IMR-90 (cell line): Measurements from ENCODE around the gene SNX25. TPM values are rescaled to one million over a fixed set of nuclear protein-coding genes. Genes with fewer than 3 reads are reported as not detected.
A peak's percentile ranks its signal among the peaks of the same experiment; 100 is the strongest.

Experiments used
- ATAC-seq: fragments of 200-7000 bp; cut with Tn5 transposase; 2 replicates; pipeline ENCODE4 v1.9.1; 2020; ENCODE audit warnings: low read depth, mild to moderate bottlenecking, moderate library complexity
- BruUV-seq: library from RNA; stranded (reverse); fragments of 400-500 nt; replicated peaks from 2 replicates; lab custom pipeline; 2021; lab: Mats Ljungman, UMichigan
- CTCF ChIA-PET: fragments of 300-600 bp; formaldehyde crosslinking; extraction: SDS; loops from one replicate; lab custom pipeline; 2021; ENCODE audit warnings: antibody characterized with exemption; lab: Yijun Ruan, JAX
- POLR2A ChIA-PET: fragments of 300-600 bp; sonication (Branson Sonifier 250); formaldehyde crosslinking; loops from one replicate; lab custom pipeline; 2022; ENCODE audit warnings: antibody characterized with exemption; ENCODE audit not compliant: unreplicated experiment; lab: Charles Lee
- DNase-seq: peaks from one replicate; pipeline ENCODE4 v3.0.0; 2013
- H2AFZ ChIP-seq: replicated peaks from 2 replicates; pipeline ENCODE3; 2013; ENCODE audit warnings: low read length, mild to moderate bottlenecking; ENCODE audit not compliant: poor library complexity
- H2AK5ac ChIP-seq: 2 replicates; pipeline ENCODE4 v1.6.1; 2013; ENCODE audit warnings: low read depth, low read length, inconsistent platforms
- H2AK9ac ChIP-seq: replicated peaks from 2 replicates; pipeline ENCODE3; 2013; ENCODE audit warnings: mild to moderate bottlenecking, low read depth, low read length, moderate library complexity; ENCODE audit not compliant: poor library complexity
- H2BK120ac ChIP-seq: 2 replicates; pipeline ENCODE4 v1.6.1; 2013; ENCODE audit warnings: low read depth, low read length, inconsistent platforms
- H2BK15ac ChIP-seq: 3 replicates; pipeline ENCODE4 v1.6.1; 2013; ENCODE audit warnings: low read depth, low read length, inconsistent platforms
- H2BK20ac ChIP-seq: 2 replicates; pipeline ENCODE4 v1.6.1; 2013; ENCODE audit warnings: low read depth, mild to moderate bottlenecking, inconsistent platforms, low read length, moderate library complexity
- H2BK5ac ChIP-seq: 2 replicates; pipeline ENCODE4 v1.6.1; 2013; ENCODE audit warnings: mild to moderate bottlenecking, low read depth, low read length, inconsistent platforms; ENCODE audit not compliant: poor library complexity, severe bottlenecking
- H3K14ac ChIP-seq: replicated peaks from 2 replicates; pipeline ENCODE4 v1.6.1; 2013; ENCODE audit warnings: low read depth, low read length, inconsistent platforms
- H3K18ac ChIP-seq: 2 replicates; pipeline ENCODE4 v1.6.1; 2013; ENCODE audit warnings: low read depth, low read length, control low read depth
- H3K23ac ChIP-seq: 2 replicates; pipeline ENCODE4 v1.6.1; 2013; ENCODE audit warnings: low read depth, low read length, inconsistent platforms
- H3K27ac ChIP-seq: 2 replicates; pipeline ENCODE4 v1.5.1; 2013; ENCODE audit warnings: mild to moderate bottlenecking, control low read depth, low read length; ENCODE audit not compliant: insufficient read depth
- H3K27me3 ChIP-seq: 2 replicates; pipeline ENCODE4 v1.6.1; 2013; ENCODE audit warnings: low read length; ENCODE audit not compliant: control insufficient read depth, insufficient read depth
- H3K36me3 ChIP-seq: 2 replicates; pipeline ENCODE4 v1.6.1; 2013; ENCODE audit warnings: low read length, mixed read lengths; ENCODE audit not compliant: control insufficient read depth, insufficient read depth
- H3K4ac ChIP-seq: 2 replicates; pipeline ENCODE4 v1.6.1; 2013; ENCODE audit warnings: low read depth, low read length, inconsistent platforms
- H3K4me1 ChIP-seq: 2 replicates; pipeline ENCODE4 v1.6.1; 2013; ENCODE audit warnings: low read length, mixed read lengths; ENCODE audit not compliant: control insufficient read depth, insufficient read depth
- H3K4me2 ChIP-seq: 2 replicates; pipeline ENCODE4 v1.6.1; 2013; ENCODE audit warnings: low read depth, mild to moderate bottlenecking, control low read depth, low read length, moderate library complexity
- H3K4me3 ChIP-seq: 2 replicates; pipeline ENCODE4 v1.5.1; 2013; ENCODE audit warnings: low read depth, mild to moderate bottlenecking, control low read depth, low read length, moderate library complexity; ENCODE audit not compliant: insufficient read depth
- H3K56ac ChIP-seq: 2 replicates; pipeline ENCODE4 v1.6.1; 2013; ENCODE audit warnings: low read length, inconsistent platforms; ENCODE audit not compliant: insufficient read depth; ENCODE audit errors: extremely low read depth
- H3K79me1 ChIP-seq, 2 experiments: 2 replicates each; pipeline ENCODE4 v1.6.1; 2013; ENCODE audit warnings: low read length in 2 of 2, inconsistent platforms in 1 of 2, low read depth in 1 of 2
- H3K9ac ChIP-seq: 2 replicates; pipeline ENCODE4 v1.6.1; 2013; ENCODE audit warnings: low read depth, low read length, control low read depth
- H3K9me1 ChIP-seq: 2 replicates; pipeline ENCODE4 v1.6.1; 2013; ENCODE audit warnings: low read length, inconsistent platforms; ENCODE audit not compliant: insufficient read depth
- H3K9me3 ChIP-seq: 2 replicates; pipeline ENCODE4 v1.6.1; 2013; ENCODE audit warnings: low read length; ENCODE audit not compliant: control insufficient read depth, insufficient read depth
- H4K20me1 ChIP-seq: 2 replicates; pipeline ENCODE4 v1.6.1; 2013; ENCODE audit warnings: low read length, inconsistent platforms; ENCODE audit not compliant: insufficient read depth
- H4K5ac ChIP-seq: 2 replicates; pipeline ENCODE4 v1.6.1; 2013; ENCODE audit warnings: mild to moderate bottlenecking, low read depth, low read length, control low read depth
- H4K8ac ChIP-seq, 2 experiments: 2 replicates each; pipeline ENCODE4 v1.6.1; 2013; ENCODE audit warnings: low read depth in 2 of 2, low read length in 2 of 2, control low read depth in 1 of 2, inconsistent platforms in 1 of 2
- H4K91ac ChIP-seq: 2 replicates; pipeline ENCODE4 v1.6.1; 2013; ENCODE audit warnings: low read depth, low read length, inconsistent platforms; ENCODE audit not compliant: insufficient read depth
- BHLHE40 ChIP-seq: fragments of 150-350 bp; IDR thresholded peaks from 2 replicates; pipeline ENCODE4 v1.6.1; 2016; ENCODE audit warnings: mild to moderate bottlenecking, low read depth, low read length
- CEBPB ChIP-seq: IDR thresholded peaks from 2 replicates; pipeline ENCODE4 v1.6.1; 2012; ENCODE audit warnings: low read depth, low read length, improper control_type of control experiment
- CHD1 ChIP-seq: IDR thresholded peaks from 2 replicates; pipeline ENCODE4 v1.6.1; 2012; ENCODE audit warnings: low read depth, low read length, improper control_type of control experiment
- FOS ChIP-seq: fragments of 150-350 bp; IDR thresholded peaks from 2 replicates; pipeline ENCODE4 v1.6.1; 2016; ENCODE audit warnings: low read depth, low read length
- MAFK ChIP-seq: IDR thresholded peaks from 2 replicates; pipeline ENCODE4 v1.6.1; 2012; ENCODE audit warnings: low read depth, low read length, improper control_type of control experiment
- MAZ ChIP-seq: IDR thresholded peaks from 2 replicates; pipeline ENCODE4 v1.6.1; 2012; ENCODE audit warnings: low read depth, mild to moderate bottlenecking, low read length, improper control_type of control experiment, moderate library complexity, borderline replicate concordance
- MXI1 ChIP-seq: IDR thresholded peaks from 2 replicates; pipeline ENCODE4 v1.6.1; 2012; ENCODE audit warnings: low read depth, mild to moderate bottlenecking, low read length, moderate library complexity, borderline replicate concordance
- POLR2A ChIP-seq: IDR thresholded peaks from 2 replicates; pipeline ENCODE4 v1.6.1; 2012; ENCODE audit warnings: mild to moderate bottlenecking, low read depth, low read length
- RAD21 ChIP-seq: IDR thresholded peaks from 2 replicates; pipeline ENCODE4 v1.6.1; 2012; ENCODE audit warnings: low read length, improper control_type of control experiment
- RCOR1 ChIP-seq: IDR thresholded peaks from 2 replicates; pipeline ENCODE4 v1.6.1; 2012; ENCODE audit warnings: mild to moderate bottlenecking, low read length, improper control_type of control experiment; ENCODE audit not compliant: insufficient replicate concordance
- RFX5 ChIP-seq: IDR thresholded peaks from 2 replicates; pipeline ENCODE4 v1.8.0; 2012; ENCODE audit warnings: low read depth, mild to moderate bottlenecking, low read length, moderate library complexity
- SMC3 ChIP-seq: fragments of 150-350 bp; IDR thresholded peaks from 2 replicates; pipeline ENCODE4 v1.6.1; 2016; ENCODE audit warnings: low read depth, mild to moderate bottlenecking, antibody characterized with exemption, low read length, moderate library complexity
- WGBS, 2 experiments: methylation state at CpG; one replicate each; pipeline versions ENCODE4 v1.1.5 to v1.1.7; 2013; ENCODE audit warnings: missing lambda C conversion rate in 2 of 2; ENCODE audit not compliant: insufficient read length in 1 of 2; ENCODE audit errors: extremely low coverage in 2 of 2; 5-methylcytosine and 5-hydroxymethylcytosine counted together
- dilution Hi-C: fragments of 300-500 bp; cut with HindIII; formaldehyde crosslinking; loops from one replicate; pipeline ENCODE4 v1.14.3; 2018; ENCODE audit warnings: low sequenced_read_pairs; ENCODE audit not compliant: unreplicated experiment
- in situ Hi-C: fragments of 300-500 bp; cut with MboI; formaldehyde crosslinking; loops from 3 replicates; pipeline ENCODE4 v1.14.3; 2019; ENCODE audit warnings: low sequenced_read_pairs, inconsistent platforms, mixed read lengths
- intact Hi-C: fragments of 100-400 bp; cut with micrococcal nuclease; formaldehyde crosslinking; loops from 2 replicates; pipeline ENCODE4 v1.10.0; 2022
- polyA plus RNA-seq, 3 experiments: library from polyadenylated mRNA; depleted of rRNA; stranded (reverse); fragments of >200 nt; gene quantifications; 2 replicates each; pipeline ENCODE4 v1.2.3, GENCODE V29; 2012; ENCODE audit warnings: low replicate concordance in 1 of 3
- total RNA-seq: library from RNA; depleted of rRNA; stranded (reverse); fragments of >200 nt; gene quantifications from 2 replicates; pipeline ENCODE4 v1.2.3, GENCODE V29; 2012
- TF ChIP-seq, protein P1 (sequence below): fragments of 150-350 bp; IDR thresholded peaks from 2 replicates; pipeline ENCODE4 v1.6.1; 2017; ENCODE audit warnings: mild to moderate bottlenecking, antibody characterized with exemption, low read length, low read depth
- TF ChIP-seq, protein P2 (sequence below): fragments of 150-350 bp; IDR thresholded peaks from 2 replicates; pipeline ENCODE4 v1.6.1; 2016; ENCODE audit warnings: low read depth, mild to moderate bottlenecking, low read length, moderate library complexity, borderline replicate concordance
- TF ChIP-seq, protein P3 (sequence below): conservative IDR thresholded peaks from 2 replicates; pipeline ENCODE4 v1.5.1; 2012; ENCODE audit warnings: mild to moderate bottlenecking, low read depth, low read length, improper control_type of control experiment

Gene SNX25
- total and polyA plus RNA-seq, 2 of the 4 experiments (the other 2 are of a cell fraction), result 11.4 to 28.3 TPM

GRCh38 chr4:185229021-185229818 lies 19.8 kb downstream of the SNX25 start:
- Histone ChIP-seq H2AK5ac (peak overlapping the region; percentile 48; the same call in 1 of the 2 replicates), H3K4me2 (no peak overlapping the region), H4K20me1 (peaks cover 7% of the 10 kb centered on the region), H3K14ac (no peak overlapping the region), H3K27ac (no peak overlapping the region), H4K8ac (no peak overlapping the region), H3K23ac (no peak overlapping the region), H4K5ac (no peak overlapping the region), H3K4me3 (no peak overlapping the region), H3K36me3 (no peaks in the 10 kb centered on the region), H2BK20ac (no peak overlapping the region), H3K4ac (no peak overlapping the region), H3K18ac (no peak overlapping the region), H2AFZ (no peak overlapping the region), H3K9me3 (no peaks in the 10 kb centered on the region), H3K27me3 (no peaks in the 10 kb centered on the region), H2AK9ac (no peak overlapping the region), H2BK5ac (no peak overlapping the region), H2BK120ac (no peak overlapping the region), H3K56ac (no peak overlapping the region), H4K91ac (no peak overlapping the region), H2BK15ac (no peak overlapping the region), H3K9me1 (peaks cover 5% of the 10 kb centered on the region; the same call in 1 of the 2 replicates), H3K4me1 (no peaks in the 10 kb centered on the region; the same call in 1 of the 2 replicates), H3K9ac (no peak overlapping the region), H3K79me1 (peaks cover 29 to 53% of the 10 kb centered on the region in 2 experiments; a peak in 3 of 4 replicates)
- 94% methylated on average over 7 of the region's 19 CpGs; no CpG with 5 or more reads in 1 of the 2 experiments for WGBS, 2 experiments
- ChIA-PET CTCF (interaction anchor here (0.6 kb wide), 1 partner anchor 28 kb away, joined by 6 read pairs; no protein-coding TSS in a partner anchor), POLR2A (no interaction called here)
- dilution Hi-C loops (no loop called here), in situ Hi-C loops (no loop called here), intact Hi-C loops (no loop called here)
- DNase-seq (no peak), ATAC-seq (no peak)
- no TSS peak for BruUV-seq
- no peak for TF ChIP-seq MXI1
- no peak for TF ChIP-seq RCOR1
- no peak for TF ChIP-seq POLR2A
- no peak for TF ChIP-seq CEBPB
- TF ChIP-seq, protein P1, sequence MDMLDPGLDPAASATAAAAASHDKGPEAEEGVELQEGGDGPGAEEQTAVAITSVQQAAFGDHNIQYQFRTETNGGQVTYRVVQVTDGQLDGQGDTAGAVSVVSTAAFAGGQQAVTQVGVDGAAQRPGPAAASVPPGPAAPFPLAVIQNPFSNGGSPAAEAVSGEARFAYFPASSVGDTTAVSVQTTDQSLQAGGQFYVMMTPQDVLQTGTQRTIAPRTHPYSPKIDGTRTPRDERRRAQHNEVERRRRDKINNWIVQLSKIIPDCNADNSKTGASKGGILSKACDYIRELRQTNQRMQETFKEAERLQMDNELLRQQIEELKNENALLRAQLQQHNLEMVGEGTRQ, result no peak
- TF ChIP-seq BHLHE40, result no peak
- no peak for TF ChIP-seq FOS
- no peak for TF ChIP-seq MAFK
- no peak for TF ChIP-seq SMC3
- TF ChIP-seq RFX5, result no peak
- no peak for TF ChIP-seq CHD1
- TF ChIP-seq, protein P2, sequence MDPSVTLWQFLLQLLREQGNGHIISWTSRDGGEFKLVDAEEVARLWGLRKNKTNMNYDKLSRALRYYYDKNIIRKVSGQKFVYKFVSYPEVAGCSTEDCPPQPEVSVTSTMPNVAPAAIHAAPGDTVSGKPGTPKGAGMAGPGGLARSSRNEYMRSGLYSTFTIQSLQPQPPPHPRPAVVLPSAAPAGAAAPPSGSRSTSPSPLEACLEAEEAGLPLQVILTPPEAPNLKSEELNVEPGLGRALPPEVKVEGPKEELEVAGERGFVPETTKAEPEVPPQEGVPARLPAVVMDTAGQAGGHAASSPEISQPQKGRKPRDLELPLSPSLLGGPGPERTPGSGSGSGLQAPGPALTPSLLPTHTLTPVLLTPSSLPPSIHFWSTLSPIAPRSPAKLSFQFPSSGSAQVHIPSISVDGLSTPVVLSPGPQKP, result no peak
- TF ChIP-seq RAD21, result no peak
- no peak for TF ChIP-seq MAZ
- TF ChIP-seq, protein P3, sequence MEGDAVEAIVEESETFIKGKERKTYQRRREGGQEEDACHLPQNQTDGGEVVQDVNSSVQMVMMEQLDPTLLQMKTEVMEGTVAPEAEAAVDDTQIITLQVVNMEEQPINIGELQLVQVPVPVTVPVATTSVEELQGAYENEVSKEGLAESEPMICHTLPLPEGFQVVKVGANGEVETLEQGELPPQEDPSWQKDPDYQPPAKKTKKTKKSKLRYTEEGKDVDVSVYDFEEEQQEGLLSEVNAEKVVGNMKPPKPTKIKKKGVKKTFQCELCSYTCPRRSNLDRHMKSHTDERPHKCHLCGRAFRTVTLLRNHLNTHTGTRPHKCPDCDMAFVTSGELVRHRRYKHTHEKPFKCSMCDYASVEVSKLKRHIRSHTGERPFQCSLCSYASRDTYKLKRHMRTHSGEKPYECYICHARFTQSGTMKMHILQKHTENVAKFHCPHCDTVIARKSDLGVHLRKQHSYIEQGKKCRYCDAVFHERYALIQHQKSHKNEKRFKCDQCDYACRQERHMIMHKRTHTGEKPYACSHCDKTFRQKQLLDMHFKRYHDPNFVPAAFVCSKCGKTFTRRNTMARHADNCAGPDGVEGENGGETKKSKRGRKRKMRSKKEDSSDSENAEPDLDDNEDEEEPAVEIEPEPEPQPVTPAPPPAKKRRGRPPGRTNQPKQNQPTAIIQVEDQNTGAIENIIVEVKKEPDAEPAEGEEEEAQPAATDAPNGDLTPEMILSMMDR, result no peak
